NOMO-1 treated with DMSO at 0.1 percent for 48 hours (cell line): ENCODE measurements around the gene SAXO2.
"Not testable (repeated sequence)": the region's sequence is repeated elsewhere in the genome, so short reads cannot be mapped to it uniquely, and the experiment has no call there.

ENCODE experiments used
- DNase-seq: peaks from one replicate; lab custom pipeline; 2025; ENCODE audit not compliant: unreplicated experiment; lab: John Stamatoyannopoulos, UW

The SAXO2 gene

DNA sequence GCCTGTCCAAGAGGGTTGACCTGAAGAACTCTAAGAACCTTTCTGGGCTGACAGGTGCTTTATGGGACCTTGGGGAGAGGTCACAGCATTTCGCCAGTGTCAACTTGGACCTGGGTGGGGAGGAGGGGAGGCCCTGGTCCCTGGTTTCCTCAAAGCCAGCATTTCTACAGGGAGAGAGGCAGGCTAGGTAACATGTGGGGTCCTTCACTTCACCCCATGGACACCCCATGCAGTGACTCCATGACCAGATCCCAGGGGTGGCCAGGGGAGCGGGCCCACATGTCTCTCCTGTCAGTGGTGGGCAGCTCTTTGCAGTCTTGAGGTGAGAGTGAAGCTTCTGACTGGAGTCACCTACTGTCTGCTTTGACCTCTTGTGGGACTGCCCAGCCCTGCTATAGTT lies 50.8 kb downstream of the SAXO2 start:
- no peak for DNase-seq

GRCh38 chr15:82313951-82314768 lies 51.5 kb downstream of the SAXO2 start:
- not testable (repeated sequence) for DNase-seq

- DNase-seq, result no peak
Measured at GRCh38 chr15:82314769-82315518, 52.3 kb downstream of the SAXO2 start.

- no peak for DNase-seq
Measured at GRCh38 chr15:82315519-82316246, 53.1 kb downstream of the SAXO2 start.

- not testable (repeated sequence) for DNase-seq
Measured at GRCh38 chr15:82316247-82317090, 53.9 kb downstream of the SAXO2 start.

GRCh38 chr15:82317091-82317489 lies 54.5 kb downstream of the SAXO2 start:
- no peak for DNase-seq

GRCh38 chr15:82317516-82317915 lies 54.9 kb downstream of the SAXO2 start:
- not testable (repeated sequence) for DNase-seq

DNA sequence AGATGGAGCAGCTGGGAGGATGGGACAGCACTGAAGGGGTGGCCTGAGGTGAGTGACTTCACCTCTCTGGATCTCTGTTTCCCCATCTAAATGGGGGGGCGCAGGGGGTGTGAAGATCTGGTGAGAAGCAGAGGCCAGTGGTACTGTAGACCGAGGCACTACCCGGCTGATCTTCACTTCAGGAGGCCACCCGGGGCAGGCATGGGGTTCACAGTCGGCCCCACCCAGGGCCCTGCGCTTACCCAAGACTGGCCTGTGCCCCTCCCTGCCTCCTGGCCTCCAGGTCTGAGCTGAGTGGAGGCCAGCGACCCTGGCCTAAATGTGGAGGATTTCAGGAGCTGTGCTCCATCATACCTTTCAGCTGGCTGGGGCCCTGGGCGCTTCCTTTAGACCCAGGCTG lies 55.7 kb downstream of the SAXO2 start:
- not testable (repeated sequence) for DNase-seq

GRCh38 chr15:82319522-82320278 lies 57.1 kb downstream of the SAXO2 start:
- DNase-seq, result not testable (repeated sequence)

GRCh38 chr15:82320861-82321260 lies 58.2 kb downstream of the SAXO2 start:
- not testable (repeated sequence) for DNase-seq

DNA sequence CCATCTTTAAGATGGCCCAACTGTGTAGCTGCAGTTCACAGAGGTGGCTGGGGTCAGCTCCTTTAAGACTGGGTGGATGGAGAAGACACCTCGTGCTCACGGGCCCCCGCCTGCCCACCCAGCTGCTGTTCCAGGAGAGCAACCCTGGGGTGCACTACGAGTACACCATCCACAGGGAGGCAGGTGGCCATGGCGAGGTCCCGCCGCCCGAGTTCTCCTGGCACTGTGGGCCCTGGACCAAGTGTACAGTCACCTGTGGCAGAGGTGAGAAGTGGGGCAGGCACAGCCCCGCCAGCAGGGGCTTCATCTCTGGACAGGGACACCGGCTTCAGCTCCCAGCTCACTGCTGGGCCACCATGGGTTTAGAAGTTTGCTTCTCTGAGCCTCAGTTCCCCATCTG lies 59.9 kb downstream of the SAXO2 start:
- DNase-seq, result not testable (repeated sequence)

GRCh38 chr15:82324831-82325230 lies 62.2 kb downstream of the SAXO2 start:
- not testable (repeated sequence) for DNase-seq

DNA sequence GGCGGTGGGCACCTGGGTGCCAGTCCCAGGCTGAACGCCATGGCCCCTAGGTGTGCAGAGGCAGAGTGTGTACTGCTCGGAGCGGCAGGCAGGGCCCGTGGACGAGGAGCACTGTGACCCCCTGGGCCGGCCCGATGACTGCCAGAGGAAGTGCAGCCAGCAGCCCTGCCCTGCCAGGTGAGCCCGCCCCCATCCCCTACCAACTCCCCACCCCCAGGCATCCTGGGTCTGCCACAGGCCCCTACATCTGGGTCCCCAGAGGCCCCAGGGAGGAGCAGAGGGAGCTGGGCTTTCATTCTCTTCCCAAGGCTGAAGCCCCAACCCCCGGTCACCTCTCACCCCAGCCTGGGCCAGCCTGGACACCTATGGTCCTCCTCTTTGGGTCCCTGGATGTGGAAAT lies 63.0 kb downstream of the SAXO2 start:
- not testable (repeated sequence) for DNase-seq

- not testable (repeated sequence) for DNase-seq
Measured at GRCh38 chr15:82326896-82327295, 64.3 kb downstream of the SAXO2 start.

GRCh38 chr15:82327372-82327771 lies 64.8 kb downstream of the SAXO2 start:
- DNase-seq, result not testable (repeated sequence)

- not testable (repeated sequence) for DNase-seq
Measured at GRCh38 chr15:82329039-82329438, 66.4 kb downstream of the SAXO2 start.

DNA sequence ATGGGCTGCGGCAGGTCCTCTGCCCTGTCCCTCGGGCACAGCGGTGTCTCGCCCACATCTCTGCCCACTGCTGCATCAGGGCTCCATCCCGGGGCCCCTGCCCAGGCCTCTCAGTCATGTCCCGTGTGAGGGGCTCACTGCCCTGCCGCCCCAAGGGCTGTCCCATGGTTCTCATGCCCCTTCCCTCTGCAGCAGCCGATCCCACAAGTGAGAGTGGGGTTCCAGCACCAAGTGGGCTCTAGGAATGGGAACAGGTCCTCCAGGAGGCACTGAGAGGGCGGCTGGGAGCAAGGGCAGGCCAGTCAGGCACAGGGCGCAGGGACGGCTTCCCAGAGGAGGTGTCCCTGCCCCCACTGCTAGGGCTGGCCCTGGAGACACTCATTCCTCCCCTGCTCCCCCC lies 68.3 kb downstream of the SAXO2 start:
- not testable (repeated sequence) for DNase-seq

- not testable (repeated sequence) for DNase-seq
Measured at GRCh38 chr15:82331576-82332304, 69.1 kb downstream of the SAXO2 start.
